GM19238 (cell line): ENCODE data around the gene C1orf174.

Experiments used
- DNase-seq: peaks from one replicate; pipeline ENCODE4 v3.0.0; 2011; ENCODE audit warnings: low spot score; ENCODE audit not compliant: insufficient read length

The C1orf174 gene

DNA sequence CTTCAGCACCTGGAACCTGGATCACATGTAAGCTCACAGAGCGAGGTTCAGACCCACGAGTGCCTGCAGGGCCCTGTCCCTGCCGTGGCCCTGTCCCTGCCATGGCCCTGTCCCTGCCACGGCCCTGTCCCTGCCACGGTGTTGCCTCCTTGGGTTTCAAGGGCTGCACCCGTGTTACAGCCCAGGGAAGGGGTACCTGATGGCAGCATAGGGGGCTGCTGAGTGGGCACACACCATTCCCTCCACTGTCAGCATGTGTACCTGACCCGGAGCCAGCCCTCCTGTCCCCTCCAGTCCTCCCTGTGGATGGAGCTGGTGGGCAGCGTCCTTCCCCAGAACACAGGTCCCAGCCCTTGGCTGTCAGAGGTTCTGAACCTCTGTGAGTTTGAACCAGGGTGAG, 27.5 kb downstream of the C1orf174 start:
- DNase-seq, result no peak

DNA sequence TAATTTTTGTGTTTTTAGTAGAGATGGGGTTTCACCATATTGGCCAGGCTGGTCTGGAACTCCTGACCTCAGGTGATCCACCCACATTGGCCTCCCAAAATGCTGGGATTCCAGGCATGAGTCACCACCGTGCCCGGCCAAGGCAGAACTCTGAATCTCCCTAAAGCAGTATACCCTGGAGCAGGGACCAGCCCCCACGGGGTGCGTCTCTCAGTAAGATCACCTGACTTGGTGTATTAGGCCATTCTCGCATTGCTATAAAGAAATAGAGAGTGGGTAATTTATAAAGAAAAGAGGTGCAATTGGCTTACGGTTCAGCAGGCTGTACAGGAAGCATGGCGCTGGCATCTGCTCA, 28.6 kb downstream of the C1orf174 start:
- no peak for DNase-seq

DNA sequence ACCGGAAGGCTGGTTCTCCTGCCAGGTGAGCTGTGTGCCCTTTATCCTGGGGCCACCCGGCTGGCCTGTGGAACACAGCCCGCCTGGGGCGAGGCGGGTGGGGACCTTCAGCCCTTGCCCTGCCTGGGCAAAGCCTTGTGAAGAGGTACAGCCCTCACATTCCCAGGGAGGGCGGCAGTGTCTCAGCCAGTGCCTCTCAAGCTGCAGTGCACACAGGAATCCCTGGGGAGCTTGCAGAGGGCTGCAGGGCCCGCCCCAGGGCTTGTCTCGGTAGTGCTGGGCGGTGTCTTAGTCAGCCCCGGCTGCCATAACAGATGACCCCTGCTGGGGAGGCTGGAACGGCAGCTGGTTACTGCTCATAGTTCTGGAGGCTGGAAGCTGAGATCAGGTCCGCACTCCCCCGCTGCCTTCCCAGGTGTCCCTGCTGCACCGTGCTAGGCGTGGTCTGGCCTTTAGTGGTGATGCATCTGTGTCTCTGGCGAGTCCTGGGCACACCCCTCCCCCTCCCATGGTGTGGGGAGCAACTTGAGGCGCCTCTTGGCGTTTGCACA, 30.2 kb downstream of the C1orf174 start:
- DNase-seq, result no peak

DNA sequence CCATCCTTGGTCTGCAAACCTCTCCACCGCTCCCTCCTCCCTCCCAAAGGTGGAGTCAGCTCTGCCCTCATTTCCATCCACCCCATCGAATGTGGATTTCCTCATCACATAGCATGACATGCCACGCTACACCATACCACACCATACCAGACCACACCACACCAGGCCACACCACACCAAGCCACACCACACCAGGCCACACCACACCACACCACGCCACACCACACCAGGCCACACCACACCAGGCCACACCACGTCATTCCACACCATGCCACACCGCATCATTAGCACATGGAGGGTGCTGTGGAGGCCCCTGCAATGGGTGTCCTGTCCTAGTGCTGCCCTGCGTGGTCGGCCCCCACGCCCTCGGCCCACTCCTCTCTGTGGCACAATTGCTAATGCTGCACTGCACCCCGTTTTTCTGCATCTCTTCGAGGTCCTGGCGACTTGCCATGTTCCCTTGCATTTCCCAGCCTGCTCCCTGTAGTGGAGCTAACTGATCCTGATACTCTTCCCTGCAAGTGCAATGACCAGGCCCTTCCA, 31.5 kb downstream of the C1orf174 start:
- no peak for DNase-seq

DNA sequence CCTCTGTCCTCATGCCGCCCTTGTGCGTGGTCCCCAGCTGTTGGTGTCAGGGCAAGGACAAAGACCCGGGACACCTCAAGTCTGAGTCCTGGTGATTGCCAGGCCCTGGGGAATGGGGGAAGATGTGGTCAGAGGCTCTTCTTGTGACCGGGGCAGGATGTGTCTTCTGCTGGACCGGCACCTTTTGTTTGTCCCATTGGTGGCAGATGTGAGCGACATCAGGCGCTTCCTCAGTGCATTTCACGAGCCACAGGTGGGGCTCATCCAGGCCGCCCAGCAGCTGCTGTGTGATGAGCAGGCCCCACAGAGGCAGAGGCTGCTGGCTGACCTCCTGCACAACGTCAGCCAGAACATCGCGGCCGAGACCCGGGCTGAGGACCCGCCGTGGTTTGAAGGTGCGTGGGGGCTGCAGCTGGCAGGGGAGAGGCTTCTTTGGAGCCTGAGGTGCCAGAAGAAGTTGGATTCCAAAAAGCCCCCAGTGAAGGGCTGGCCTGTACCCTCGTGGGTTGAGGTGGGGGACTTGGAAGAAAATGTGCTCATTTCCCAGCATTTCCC, 34.4 kb downstream of the C1orf174 start:
- no peak for DNase-seq

GRCh38 chr1:3864884-3865283, 35.2 kb downstream of the C1orf174 start:
- DNase-seq, result no peak

DNA sequence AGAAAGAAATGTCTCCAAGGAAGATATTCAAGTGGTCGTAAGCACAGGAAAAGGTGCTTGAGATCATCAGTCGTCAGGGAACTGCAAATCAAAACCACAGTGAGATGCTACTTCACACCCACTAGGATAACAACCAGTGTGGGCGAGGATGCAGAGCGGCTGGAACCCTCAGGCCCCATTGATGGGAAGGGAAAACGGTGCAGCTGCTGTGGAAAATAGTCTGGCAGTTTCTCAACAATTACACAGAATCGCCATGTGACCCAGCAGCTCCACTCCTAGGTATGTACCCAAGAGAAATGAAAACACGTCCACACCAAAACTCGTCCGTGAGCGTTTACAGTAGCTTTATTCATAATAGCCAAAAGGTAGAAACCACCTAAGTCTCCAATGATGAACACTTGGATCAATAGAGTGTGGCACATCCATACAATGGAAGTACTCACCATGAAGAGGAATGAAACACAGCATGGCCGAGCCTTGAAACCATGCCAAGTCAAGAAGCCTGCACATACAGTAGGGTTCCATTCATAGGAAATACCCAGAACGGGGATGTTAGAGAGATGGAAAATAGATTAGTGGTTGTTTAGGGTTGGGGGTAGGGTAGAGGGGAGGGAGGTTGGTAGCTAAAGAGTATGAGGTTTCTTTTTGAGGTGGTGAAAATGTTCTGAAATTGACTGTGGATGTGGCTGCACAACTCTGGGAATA, 36.7 kb downstream of the C1orf174 start:
- DNase-seq, result no peak

GRCh38 chr1:3858231-3858981, 41.7 kb downstream of the C1orf174 start:
- no peak for DNase-seq

DNA sequence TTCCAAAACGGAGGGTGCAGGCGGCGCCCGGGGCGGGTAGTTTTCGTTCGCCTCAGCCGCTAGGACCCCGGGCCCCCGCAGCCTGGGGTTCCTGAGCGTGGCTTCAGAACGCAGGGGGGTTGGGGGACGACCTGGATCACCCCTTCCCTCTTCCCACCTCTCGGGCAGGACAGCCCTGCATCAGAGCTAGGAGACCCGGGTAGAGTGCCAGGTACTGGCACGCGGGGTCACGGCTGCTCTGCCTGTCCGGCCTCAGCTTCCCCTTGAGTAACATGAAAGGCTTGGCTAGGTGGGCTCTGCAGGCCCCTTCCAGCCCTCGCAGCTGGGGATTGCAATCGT, 42.3 kb downstream of the C1orf174 start:
- DNase-seq, result no peak

GRCh38 chr1:3856923-3857790, 42.9 kb downstream of the C1orf174 start, which contains the start of the genes CEP104 and DFFB:
CEP104 (minus strand) TSS chr1:3857211; CDS start chr1:3852407, 4,804 bp downstream.
DFFB (plus strand) TSS chr1:3857476; CDS start chr1:3857604, 128 bp downstream.
- DNase-seq, result peak; percentile 99

- no peak for DNase-seq
Observed at GRCh38 chr1:3852711-3853485, 47.2 kb downstream of the C1orf174 start.

GRCh38 chr1:3852091-3852490, 48.0 kb downstream of the C1orf174 start:
- no peak for DNase-seq

DNA sequence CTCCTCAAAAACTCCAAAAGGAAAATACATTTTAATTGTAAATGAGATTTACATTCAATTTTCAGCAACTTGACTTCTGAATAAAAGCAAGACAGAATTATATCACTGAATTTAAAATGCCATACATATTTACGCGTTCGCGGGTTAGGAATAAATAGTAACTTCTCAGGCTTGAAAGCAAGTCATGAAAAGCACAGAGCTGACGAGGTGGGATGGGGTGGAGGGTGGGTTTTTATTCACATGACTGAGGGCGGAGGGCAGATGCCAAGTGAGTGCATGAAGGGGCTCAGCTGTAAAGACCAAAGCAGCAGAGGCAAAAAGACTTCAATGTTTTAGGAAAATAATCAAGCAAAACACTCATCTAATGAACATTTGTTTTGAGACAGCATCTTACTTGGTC, 48.8 kb downstream of the C1orf174 start:
- DNase-seq, result no peak

DNA sequence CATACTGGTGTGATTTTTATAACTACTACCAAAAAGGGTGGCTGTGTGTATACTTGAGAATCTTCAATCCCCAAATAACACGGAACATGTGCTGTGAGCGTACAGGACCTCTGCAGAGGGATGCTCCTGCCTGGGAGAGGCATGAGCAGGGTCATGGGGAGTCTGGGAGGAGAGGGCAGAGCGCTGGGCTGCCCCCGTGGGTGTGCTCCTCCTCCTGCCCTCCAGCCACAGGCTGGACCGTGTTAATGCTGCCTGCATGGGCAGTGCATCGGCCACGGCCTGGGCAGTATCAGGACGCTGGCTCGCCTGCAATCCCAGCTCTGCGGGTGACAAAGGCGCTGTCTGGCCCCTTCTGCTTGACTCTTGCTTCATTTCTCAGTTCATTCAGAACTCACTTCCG, 49.2 kb downstream of the C1orf174 start:
- DNase-seq, result no peak

DNA sequence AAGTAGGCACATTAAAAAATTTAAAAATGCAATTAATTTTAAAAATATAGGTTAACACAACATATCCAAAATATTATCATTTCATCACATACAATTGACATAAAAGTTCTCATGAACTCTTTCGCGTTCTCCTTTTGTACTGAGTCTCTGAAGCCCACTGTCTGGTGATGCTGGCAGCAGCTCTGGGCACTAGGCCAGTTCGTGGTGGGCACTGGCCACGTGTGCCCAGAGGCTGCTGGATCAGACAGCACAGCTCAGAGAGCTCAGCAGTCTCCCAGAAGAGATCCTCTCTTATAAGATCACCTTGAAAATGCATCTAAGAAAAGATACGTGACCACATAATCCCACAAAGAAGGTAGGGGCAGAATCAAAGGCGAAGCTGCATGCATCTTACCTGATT, 53.0 kb downstream of the C1orf174 start:
- DNase-seq, result no peak

DNA sequence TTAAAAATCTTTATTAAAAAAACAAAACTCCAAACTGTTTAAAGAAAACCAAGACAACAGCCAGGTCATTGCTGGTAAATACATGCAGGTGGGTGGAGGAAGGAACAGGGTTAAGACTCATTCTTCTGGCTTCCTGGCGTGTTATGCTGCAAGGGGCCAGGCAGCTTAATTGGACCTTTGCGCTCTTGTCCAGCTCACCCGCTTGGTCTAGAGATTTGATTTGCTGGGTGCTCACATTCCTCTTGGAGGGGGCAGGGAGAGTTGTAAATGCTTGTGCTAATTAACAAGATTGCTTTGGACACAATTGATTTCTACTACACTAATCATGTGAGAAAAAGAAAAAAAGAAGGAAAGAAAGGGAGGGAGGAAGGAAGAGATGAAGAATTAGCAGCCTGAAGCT, 53.5 kb downstream of the C1orf174 start:
- DNase-seq, result no peak

- no peak for DNase-seq
Observed at GRCh38 chr1:3842912-3843311, 57.2 kb downstream of the C1orf174 start.

GRCh38 chr1:3841491-3841890, 58.6 kb downstream of the C1orf174 start:
- no peak for DNase-seq
